ENCODE results near the gene HIVEP3.
"Not testable (repeated sequence)": the region's sequence is repeated elsewhere in the genome, so short reads cannot be mapped to it uniquely, and the experiment has no call there.

Gene HIVEP3

GRCh38 chr1:41713557-41714327 lies 205.0 kb downstream of the HIVEP3 start:
- DNase-seq (ENCODE audit: low read depth in 2 of 2), result no peak

GRCh38 chr1:41713141-41713540 lies 205.6 kb downstream of the HIVEP3 start:
- no peak for DNase-seq (ENCODE audit: low read depth in 2 of 2)

- DNase-seq (ENCODE audit: low read depth in 2 of 2), result no peak
These were observed 206.0 kb downstream of the HIVEP3 start for GRCh38 chr1:41712695-41713094.

DNA sequence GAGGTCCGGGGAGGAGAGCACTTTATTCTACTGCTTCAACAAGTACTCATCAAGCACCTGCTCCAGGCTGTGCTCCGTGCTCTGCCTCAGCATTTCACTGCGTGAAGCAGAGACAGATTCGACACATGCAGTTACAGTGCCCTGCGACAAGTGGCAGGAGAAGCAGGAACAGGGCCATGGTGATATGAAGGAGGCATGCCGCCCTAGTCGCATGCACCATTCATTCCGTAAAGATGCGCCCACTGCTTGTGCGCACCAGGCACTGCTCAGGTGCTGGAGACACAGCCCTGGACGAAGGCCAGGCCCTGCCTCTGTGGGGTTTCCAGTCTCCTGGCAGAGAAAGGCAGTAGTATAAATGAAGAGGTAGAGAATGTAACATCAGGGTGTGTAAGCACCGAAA lies 206.6 kb downstream of the HIVEP3 start:
- no peak for DNase-seq (ENCODE audit: low read depth in 2 of 2)

DNA sequence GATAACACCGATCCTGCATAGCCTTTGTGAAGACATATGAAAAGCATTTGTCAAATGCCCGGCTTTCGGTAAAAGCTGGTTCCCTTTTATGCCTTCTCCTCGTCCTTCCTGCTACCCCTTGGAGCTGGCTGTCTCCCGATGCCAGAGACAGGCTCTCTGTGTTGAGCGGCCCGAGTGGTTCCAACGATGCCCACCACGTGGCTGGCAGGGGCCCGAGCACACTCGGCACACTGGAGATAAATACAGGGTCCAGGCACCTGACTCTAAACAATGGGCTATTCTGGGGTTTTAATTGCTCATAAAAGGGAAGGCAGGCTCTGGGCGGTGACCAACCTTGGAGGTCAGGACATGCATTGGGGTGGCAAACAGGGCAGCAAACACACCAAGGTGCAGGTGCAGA lies 207.1 kb downstream of the HIVEP3 start:
- DNase-seq (ENCODE audit: low read depth in 2 of 2), result no peak

- DNase-seq (ENCODE audit: low read depth in 2 of 2), result no peak
These were observed 207.7 kb downstream of the HIVEP3 start for GRCh38 chr1:41710980-41711379.

GRCh38 chr1:41709873-41710272 lies 208.8 kb downstream of the HIVEP3 start:
- no peak for DNase-seq (ENCODE audit: low read depth in 2 of 2)

GRCh38 chr1:41709331-41709730 lies 209.4 kb downstream of the HIVEP3 start:
- no peak for DNase-seq (ENCODE audit: low read depth in 2 of 2)

GRCh38 chr1:41708332-41708731 lies 210.4 kb downstream of the HIVEP3 start:
- no peak for DNase-seq (ENCODE audit: low read depth in 2 of 2)

DNA sequence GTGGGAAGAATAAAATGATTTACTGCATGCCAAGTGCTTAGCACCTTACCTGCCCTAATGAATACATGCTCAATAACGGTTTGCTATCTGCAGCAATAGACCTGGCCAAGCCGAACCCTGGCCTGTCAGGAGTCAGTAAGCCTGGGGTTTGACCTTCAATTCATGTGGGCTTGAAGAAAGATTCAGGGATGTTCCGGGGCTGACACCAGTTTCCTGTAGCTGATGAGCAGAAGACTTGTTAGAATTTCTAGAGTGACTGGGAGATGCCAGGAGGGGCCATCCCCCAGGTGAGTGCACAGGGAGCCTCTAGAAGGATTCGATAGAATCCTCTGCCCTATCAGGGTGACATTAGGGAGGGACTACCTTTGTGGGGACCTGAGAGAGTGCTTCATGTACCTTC lies 210.9 kb downstream of the HIVEP3 start:
- DNase-seq (ENCODE audit: low read depth in 2 of 2), result no peak

DNA sequence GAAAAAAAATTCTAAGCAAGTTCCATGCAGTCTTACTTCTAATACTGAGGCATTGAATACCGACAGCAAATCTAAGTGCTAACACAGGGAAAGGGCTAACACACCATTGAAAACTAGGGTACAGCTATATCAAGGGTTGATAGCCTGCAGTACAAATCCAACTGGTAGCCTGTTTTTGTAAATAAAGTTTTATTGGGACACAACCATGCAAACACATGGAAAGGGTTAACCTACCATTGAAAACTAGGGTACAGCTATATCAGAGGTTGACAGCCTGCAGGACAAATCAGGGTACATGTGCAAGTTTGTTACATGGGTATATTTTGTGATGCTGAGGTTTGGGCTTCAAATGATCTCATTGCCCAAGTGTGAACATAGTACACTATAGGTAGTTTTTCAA lies 212.9 kb downstream of the HIVEP3 start:
- no peak for DNase-seq (ENCODE audit: low read depth in 2 of 2)

- DNase-seq (ENCODE audit: low read depth in 2 of 2), result no peak
These were observed 214.5 kb downstream of the HIVEP3 start for GRCh38 chr1:41704196-41704595.

GRCh38 chr1:41702771-41703170 lies 216.0 kb downstream of the HIVEP3 start:
- no peak for DNase-seq (ENCODE audit: low read depth in 2 of 2)

- no peak for DNase-seq (ENCODE audit: low read depth in 2 of 2)
These were observed 217.7 kb downstream of the HIVEP3 start for GRCh38 chr1:41700986-41701535.

GRCh38 chr1:41700581-41700980 lies 218.1 kb downstream of the HIVEP3 start:
- no peak for DNase-seq (ENCODE audit: low read depth in 2 of 2)

DNA sequence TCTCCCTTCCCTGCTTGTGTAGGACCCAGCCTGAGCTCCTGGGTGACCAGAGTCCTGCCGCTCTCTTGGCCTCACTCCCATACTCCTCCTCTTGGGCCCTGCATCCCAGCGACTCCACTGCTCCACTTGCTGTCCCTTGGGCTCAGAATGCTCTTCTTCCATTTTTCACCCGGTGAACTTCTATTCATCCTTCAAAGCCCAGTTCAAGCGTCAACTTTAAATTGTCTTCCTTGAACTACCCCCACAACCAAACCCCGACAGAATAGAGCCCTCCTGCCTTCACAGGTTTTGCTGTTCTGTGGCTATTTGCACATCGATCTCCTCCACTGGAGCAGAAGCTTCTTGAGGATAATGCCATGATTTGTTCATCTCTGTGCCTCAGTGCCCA lies 218.9 kb downstream of the HIVEP3 start:
- DNase-seq (ENCODE audit: low read depth in 2 of 2), result no peak

DNA sequence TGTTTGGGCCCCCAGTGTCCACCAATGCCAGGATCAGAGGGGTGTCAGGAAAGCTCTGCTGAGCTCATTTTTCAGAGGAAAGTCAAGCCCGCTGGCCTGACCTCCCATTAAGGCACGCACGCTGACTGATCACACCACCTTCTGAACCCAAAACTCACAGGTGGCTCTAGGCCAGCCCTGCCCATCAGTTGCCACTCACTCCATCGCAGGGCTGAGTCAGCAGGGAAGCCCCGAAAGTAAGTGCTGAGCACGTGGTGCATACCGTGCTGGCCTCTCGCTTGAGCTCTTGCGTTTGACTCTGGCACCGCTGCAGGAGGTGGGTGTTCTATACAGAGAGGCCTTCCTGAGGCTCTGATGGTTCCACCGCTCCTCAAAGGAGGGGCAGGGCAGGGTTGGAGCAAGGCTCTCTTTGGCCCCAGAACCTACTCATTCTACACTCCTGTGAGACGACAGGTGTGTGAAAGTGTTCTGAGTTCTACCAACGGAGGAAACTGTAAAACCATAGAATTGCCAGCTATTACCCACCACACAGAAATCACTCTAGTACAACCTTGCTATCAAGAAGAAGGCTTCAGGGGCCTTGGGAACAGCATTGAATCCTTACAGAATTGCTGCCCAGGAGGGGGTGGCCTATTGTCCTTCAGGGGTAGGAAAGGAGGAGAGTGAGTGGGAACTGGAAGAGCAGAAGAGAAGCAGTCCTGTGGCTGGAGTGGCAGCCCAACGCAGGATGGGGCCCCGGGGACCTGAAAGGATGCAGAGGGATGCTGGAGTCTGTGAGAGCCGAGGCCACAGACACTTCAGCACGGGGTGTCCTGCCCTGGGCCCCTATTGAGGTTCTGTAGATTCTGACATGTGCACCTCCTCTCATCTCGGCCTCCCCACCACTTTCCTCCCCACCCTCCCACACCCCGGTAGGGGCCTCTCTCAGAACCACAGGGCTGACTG lies 219.5 kb downstream of the HIVEP3 start:
- no peak for DNase-seq (ENCODE audit: low read depth in 2 of 2)

DNA sequence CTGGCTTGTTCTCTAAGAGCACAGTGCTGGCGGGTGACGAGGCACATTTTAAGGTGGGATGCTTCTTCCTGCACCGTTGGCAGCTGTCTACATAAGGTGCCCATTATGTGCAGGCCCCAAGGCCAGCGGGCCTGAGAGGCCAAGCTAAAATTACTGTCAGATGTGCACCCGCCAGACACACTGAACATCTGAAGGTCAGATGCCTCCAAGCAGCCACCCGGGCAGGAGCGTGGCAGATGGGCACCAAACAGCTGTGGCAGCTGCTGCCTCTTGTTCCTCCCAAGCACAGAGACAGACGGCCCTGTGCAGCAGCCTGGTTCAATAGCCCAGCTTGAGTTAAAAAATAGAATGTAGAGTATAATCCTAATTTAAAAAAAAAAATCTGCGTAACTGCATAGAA lies 222.3 kb downstream of the HIVEP3 start:
- DNase-seq (ENCODE audit: low read depth in 2 of 2), result no peak

DNA sequence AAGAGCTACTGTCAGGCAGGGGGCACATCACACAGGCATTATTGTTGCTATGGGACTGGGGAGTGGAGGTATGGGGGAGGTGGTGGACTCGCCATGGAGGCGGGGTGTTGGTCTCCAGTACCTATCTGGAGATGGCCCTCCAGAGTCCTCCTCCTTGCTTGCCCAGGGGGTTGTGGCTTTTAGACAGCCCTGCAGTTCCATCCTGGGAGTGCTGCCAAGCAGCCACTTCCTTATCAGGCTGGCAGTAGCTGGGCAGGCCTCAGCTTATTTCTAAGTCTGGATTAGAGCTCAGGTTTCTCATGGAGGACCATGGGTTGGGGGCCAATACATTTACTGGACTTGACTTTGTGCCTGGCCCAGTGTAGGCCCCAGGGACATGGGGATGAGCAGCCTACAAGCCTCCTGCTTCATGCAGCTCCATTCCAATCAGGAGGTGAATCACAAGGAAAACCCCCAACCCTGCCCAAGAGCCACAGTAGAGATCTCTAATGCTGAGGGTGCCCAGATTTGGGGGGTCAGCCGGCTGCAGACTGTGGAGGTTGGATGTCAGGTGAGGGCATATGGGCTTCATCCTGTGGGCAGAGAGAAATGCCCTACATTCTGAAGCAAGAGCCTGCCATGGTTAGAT lies 223.5 kb downstream of the HIVEP3 start:
- DNase-seq (ENCODE audit: low read depth in 2 of 2), result no peak

DNA sequence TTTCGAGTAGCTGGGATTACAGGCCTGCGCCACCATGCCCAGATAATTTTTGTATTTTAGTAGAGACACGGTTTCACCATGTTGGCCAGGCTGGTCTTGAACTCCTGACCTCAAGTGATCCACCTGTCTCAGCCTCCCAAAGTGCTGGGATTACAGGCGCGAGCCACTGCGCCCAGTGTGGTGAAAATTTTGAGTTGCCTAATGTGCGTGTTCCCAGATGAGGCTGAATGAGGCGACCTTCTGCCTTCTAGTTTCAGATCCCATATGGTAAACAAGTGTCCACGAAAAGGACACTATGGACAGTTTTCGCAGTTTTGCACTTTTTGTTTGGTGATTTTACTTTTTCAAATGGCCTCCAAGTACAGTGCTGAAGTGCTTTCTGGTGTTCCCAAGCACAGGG lies 226.8 kb downstream of the HIVEP3 start:
- not testable (repeated sequence) for DNase-seq (ENCODE audit: low read depth in 2 of 2)

DNA sequence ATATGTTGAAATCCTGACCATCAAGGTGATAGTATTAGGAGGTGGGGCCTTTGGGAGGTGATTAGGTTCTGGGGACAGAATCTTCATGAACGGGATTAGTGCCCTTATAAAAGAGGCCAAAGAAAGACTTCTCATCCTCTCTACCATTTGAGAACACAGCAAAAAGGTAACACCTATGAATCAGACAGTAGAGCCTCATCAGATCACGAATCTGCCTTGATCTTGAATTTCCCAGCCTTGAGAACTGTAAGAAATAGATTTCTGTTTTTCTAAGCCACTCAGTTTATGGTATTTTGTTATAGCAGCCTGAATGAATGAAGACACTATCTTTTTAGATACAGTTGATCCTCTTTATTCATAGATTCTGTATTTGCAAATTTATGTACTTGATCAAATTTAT lies 227.3 kb downstream of the HIVEP3 start:
- DNase-seq (ENCODE audit: low read depth in 2 of 2), result no peak

DNA sequence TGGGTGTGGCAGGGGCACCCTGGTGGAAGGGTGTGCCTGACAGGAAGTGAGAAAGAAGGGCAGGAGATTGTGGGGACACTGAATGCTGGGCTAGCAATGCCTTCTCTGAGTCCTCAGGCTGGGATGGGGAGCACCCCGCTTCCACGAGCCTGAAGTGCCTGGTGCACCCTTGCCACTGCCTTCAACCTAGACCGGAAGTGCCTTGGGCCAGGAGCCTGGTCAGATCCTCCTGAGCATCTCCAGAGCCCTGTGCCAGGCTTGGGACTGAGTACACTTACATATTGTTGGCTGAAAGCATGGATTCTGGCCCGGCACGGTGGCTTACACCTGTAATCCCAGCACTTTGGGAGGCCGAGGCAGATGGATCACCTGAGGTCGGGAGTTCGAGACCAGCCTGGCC lies 228.4 kb downstream of the HIVEP3 start:
- DNase-seq (ENCODE audit: low read depth in 2 of 2), result no peak
